HG03025 (cell line): ENCODE measurements around the gene DBNDD1.

Experiments used
- ATAC-seq: cut with Tn5 transposase; IDR thresholded peaks from one replicate; pipeline ENCODE4 v1.9.1; 2021; ENCODE audit warnings: mild to moderate bottlenecking, moderate library complexity; ENCODE audit not compliant: unreplicated experiment, low FRiP score

DBNDD1 gene

GRCh38 chr16:89966756-89967155, 52.5 kb downstream of the DBNDD1 start:
- ATAC-seq: no peak

- no peak for ATAC-seq
These were observed 53.6 kb downstream of the DBNDD1 start for GRCh38 chr16:89965447-89966225.

- ATAC-seq: no peak
These were observed 55.1 kb downstream of the DBNDD1 start for GRCh38 chr16:89964201-89964600.

- ATAC-seq: no peak
These were observed 56.3 kb downstream of the DBNDD1 start for GRCh38 chr16:89962754-89963498.

DNA sequence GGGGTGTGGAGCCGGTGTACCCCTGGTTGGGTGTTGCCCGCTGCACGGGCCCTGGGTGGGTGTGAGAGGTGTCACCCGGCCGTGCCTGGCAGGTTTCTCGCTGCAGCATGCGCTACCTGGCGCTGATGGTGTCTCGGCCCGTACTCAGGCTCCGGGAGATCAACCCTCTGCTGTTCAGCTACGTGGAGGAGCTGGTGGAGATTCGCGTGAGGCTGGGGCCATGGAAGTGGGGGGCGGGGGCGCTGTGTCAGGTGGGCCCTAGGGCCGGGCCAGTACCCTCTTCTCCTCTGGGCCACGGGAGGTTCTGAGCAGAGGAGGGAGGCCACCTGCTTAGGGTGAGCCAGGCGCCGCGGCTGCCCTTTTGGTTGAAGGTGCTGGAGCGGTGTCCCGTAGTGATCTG, 57.3 kb downstream of the DBNDD1 start:
- no peak for ATAC-seq

GRCh38 chr16:89960966-89961365, 58.3 kb downstream of the DBNDD1 start:
- ATAC-seq: no peak

DNA sequence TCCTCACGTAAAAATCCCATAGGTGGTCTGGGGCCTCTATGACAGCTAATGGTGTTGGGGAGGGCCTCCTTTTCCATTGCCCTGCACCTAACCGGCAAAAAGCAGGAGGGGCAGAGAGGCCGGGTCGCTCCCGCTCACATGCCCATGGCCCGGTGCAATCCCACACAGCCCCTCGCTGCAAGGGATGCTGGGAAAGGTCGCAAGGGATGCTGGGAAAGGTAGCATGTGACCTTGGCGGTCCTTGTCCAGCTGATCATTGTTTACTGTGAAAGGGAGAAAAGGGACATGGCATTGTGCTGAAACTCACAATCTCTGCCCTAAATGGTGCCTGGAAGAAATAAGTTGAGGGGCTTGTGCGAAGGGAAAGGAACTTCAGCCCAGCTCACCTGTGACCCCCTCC, 60.7 kb downstream of the DBNDD1 start:
- no peak for ATAC-seq

GRCh38 chr16:89958068-89958467, 61.2 kb downstream of the DBNDD1 start:
- ATAC-seq: no peak

DNA sequence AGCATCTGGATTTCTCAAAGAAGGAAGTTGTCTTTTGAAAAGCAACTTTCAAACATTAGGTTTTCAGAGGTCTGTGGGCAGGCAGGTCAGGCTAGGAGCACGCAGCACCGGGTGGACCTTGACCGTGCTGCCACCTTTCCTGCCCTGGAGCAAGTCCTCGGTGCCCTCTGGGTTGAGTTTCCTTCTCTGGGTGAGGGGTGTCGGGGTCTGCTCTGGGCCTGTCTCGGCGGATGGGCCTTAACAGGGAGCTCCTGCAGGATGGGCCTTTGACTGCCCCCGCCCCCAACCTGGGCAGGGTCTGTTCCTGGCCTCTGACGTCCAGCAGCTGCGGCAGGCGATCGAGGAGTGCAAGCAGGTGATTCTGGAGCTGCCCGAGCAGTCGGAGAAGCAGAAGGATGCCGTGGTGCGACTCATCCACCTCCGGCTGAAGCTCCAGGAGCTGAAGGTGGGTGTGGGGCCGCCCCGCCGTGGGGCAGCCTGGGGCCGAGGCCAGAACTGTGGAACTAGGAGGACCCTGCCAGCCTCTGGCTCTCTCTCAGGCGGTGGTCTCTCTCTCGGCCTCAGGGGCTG, 62.0 kb downstream of the DBNDD1 start:
- ATAC-seq: no peak

DNA sequence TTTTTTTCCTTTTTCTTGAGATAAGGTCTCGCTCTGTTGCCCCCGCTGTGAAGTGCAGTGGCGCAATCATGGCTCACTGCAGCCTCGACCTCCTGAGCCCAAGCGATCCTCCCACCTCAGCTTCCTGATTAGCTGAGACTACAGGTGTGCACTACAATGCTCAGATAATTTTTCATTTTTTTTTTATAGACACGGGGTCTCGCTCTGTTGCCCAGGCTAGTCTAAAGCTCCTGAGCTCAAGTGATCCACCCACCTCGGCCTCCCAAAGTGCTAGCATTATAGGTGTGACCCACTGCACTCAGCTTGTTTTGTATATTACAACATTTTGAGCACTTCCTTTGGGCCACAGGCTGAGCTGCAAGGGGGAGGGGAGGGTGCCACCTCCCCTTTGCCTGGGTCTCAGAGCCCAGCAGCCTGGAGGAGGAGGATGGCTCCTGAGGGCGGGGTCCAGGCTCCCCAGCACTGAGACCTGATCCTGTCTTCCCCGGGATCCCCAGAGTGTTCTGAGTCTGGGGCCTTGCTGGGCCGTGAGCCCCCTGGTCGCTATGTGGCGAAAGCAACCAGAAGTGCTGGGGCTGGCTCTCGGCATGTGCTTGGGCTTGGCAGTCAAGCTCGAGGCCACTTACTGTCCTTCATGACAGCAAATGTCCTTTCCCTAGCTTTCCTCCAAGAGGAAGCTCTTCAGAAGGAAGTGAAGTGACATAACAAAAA, 62.6 kb downstream of the DBNDD1 start:
- ATAC-seq: no peak

GRCh38 chr16:89955001-89955685, 64.1 kb downstream of the DBNDD1 start:
- no peak for ATAC-seq
